RWPE1 (cell line): ENCODE data around the gene ROR2.

Experiments used
- CTCF ChIA-PET: fragments of 350-600 bp; sonication (Branson Sonifier 250); formaldehyde crosslinking; extraction: SDS; loops from one replicate; lab custom pipeline; 2021; lab: Yijun Ruan, JAX
- POLR2A ChIA-PET: fragments of 400-600 bp; formaldehyde crosslinking; extraction: SDS; loops from one replicate; lab custom pipeline; 2020; ENCODE audit warnings: antibody characterized with exemption; ENCODE audit not compliant: low non-redundant PET; lab: Yijun Ruan, JAX
- DNase-seq: peaks from one replicate; pipeline ENCODE4 v3.0.0; 2012; ENCODE audit warnings: low spot score
- H3K27ac ChIP-seq: fragments of 450-650 bp; 2 replicates; pipeline ENCODE4 v1.5.1; 2017
- CTCF ChIP-seq: fragments of 450-650 bp; conservative IDR thresholded peaks from 2 replicates; pipeline ENCODE4 v1.5.1; 2017; ENCODE audit warnings: low read depth, mild to moderate bottlenecking

ROR2 gene

GRCh38 chr9:91765296-91765695 is 184.7 kb downstream of the ROR2 start:
- no peak overlapping the region for H3K27ac ChIP-seq
- DNase-seq: no peak
- CTCF ChIA-PET: interaction anchor here (0.7 kb wide), 1 partner anchor 900 kb away, joined by 3 read pairs; no protein-coding TSS in a partner anchor
- POLR2A ChIA-PET: no interaction called here
- TF ChIP-seq CTCF: no peak

GRCh38 chr9:91764661-91765060 is 185.4 kb downstream of the ROR2 start:
- no peak for TF ChIP-seq CTCF
- no peak overlapping the region for H3K27ac ChIP-seq
- DNase-seq: no peak
- ChIA-PET CTCF (interaction anchor here (0.5 to 0.7 kb wide), 3 partner anchors 50 to 901 kb away, joined by 3 to 5 read pairs (median 4); no protein-coding TSS in a partner anchor), POLR2A (no interaction called here)

- no peak overlapping the region for H3K27ac ChIP-seq
- CTCF ChIA-PET: no interaction called here
- POLR2A ChIA-PET: no interaction called here
- DNase-seq: no peak
- no peak for TF ChIP-seq CTCF
These were observed 188.7 kb downstream of the ROR2 start for GRCh38 chr9:91761362-91761761.

- CTCF ChIA-PET: no interaction called here
- H3K27ac ChIP-seq: no peak overlapping the region
- TF ChIP-seq CTCF: no peak
- DNase-seq: no peak
- POLR2A ChIA-PET: no interaction called here
These were observed 189.1 kb downstream of the ROR2 start for GRCh38 chr9:91760906-91761305.

- peak; percentile 48 for DNase-seq
These were observed 191.5 kb downstream of the ROR2 start for GRCh38 chr9:91758491-91758981.

GRCh38 chr9:91757782-91758181 is 192.2 kb downstream of the ROR2 start:
- no peak for DNase-seq
- CTCF ChIA-PET: interaction anchor here (0.5 to 1.5 kb wide), 12 partner anchors 10 to 644 kb away, joined by 3 to 7 read pairs (median 4); no protein-coding TSS in a partner anchor
- TF ChIP-seq CTCF: no peak
- POLR2A ChIA-PET: no interaction called here
- H3K27ac ChIP-seq: no peak overlapping the region

More at GRCh38 chr9:91758491-91758981, 191.5 kb downstream of the ROR2 start:
- ChIA-PET CTCF (interaction anchor here (0.5 to 1.5 kb wide), 21 partner anchors 8 to 645 kb away, joined by 3 to 8 read pairs (median 3); no protein-coding TSS in a partner anchor), POLR2A (no interaction called here)
- TF ChIP-seq CTCF: peak; percentile 61
- no peak overlapping the region for H3K27ac ChIP-seq
